GM12878 (cell line): ENCODE results near the gene DDIT4. TPM values are rescaled to one million over a fixed set of nuclear protein-coding genes. Genes with fewer than 3 reads are reported as not detected.

ENCODE experiments used
- ATAC-seq: fragments of 200-7000 bp; cut with Tn5 transposase; 3 replicates; pipeline ENCODE4 v1.9.1; 2020; ENCODE audit warnings: mild to moderate bottlenecking, moderate library complexity
- BruUV-seq: library from RNA; stranded (reverse); fragments of 400-500 nt; replicated peaks from 2 replicates; lab custom pipeline; 2021; lab: Mats Ljungman, UMichigan
- CTCF ChIA-PET: fragments of 300-600 bp; sonication (Branson Sonifier 250); formaldehyde crosslinking; extraction: SDS; loops from one replicate; lab custom pipeline; 2021; ENCODE audit warnings: inconsistent platforms; lab: Yijun Ruan, JAX
- POLR2A ChIA-PET: fragments of 350-600 bp; formaldehyde crosslinking; extraction: SDS; loops from one replicate; lab custom pipeline; 2021; ENCODE audit warnings: inconsistent platforms; lab: Charles Lee
- RAD21 ChIA-PET: fragments of 300-600 bp; sonication (Branson Sonifier 250); formaldehyde crosslinking; loops from one replicate; lab custom pipeline; 2023; ENCODE audit warnings: antibody characterized with exemption; ENCODE audit not compliant: unreplicated experiment; lab: Charles Lee
- SMC1A ChIA-PET: fragments of 300-600 bp; sonication (Branson Sonifier 250); formaldehyde crosslinking; loops from one replicate; lab custom pipeline; 2023; ENCODE audit not compliant: unreplicated experiment, uncharacterized antibody; lab: Charles Lee
- DNase-seq: peaks from one replicate; pipeline ENCODE4 v3.0.0-alpha.2; 2011; ENCODE audit warnings: low read depth, low spot score
- FAIRE-seq: peaks from 3 replicates; lab custom pipeline; 2011; peaks lifted over from hg19 to GRCh38; lab: Jason Lieb, UNC
- H2AFZ ChIP-seq: 2 replicates; pipeline ENCODE4 v1.6.0; 2011; ENCODE audit warnings: low read depth, low read length, control low read depth; ENCODE audit not compliant: control insufficient read depth
- H3K27ac ChIP-seq: 2 replicates; pipeline ENCODE4 v1.5.1; 2011; ENCODE audit warnings: control low read depth; ENCODE audit not compliant: control insufficient read depth, insufficient read depth
- H3K27me3 ChIP-seq, 2 experiments: replicated peaks in 1 of 2; 2 replicates each; pipeline versions ENCODE4 v1.6.0 to v1.6.1; 2011; ENCODE audit warnings: low read length in 1 of 2; ENCODE audit not compliant: control insufficient read depth in 2 of 2, insufficient read depth in 2 of 2
- H3K36me3 ChIP-seq, 2 experiments: 2 replicates each; pipeline ENCODE4 v1.5.1; 2011; ENCODE audit warnings: low read length in 1 of 2; ENCODE audit not compliant: control insufficient read depth in 2 of 2, insufficient read depth in 2 of 2
- H3K4me1 ChIP-seq: 2 replicates; pipeline ENCODE4 v1.6.1; 2011; ENCODE audit warnings: mild to moderate bottlenecking, low read length, moderate library complexity, mixed read lengths; ENCODE audit not compliant: control insufficient read depth, insufficient read depth
- H3K4me2 ChIP-seq: 2 replicates; pipeline ENCODE4 v1.6.0; 2011; ENCODE audit warnings: control low read depth; ENCODE audit not compliant: control insufficient read depth, insufficient read depth
- H3K4me3 ChIP-seq: fragments of 200-600 bp; sonication (generic); 2 replicates; pipeline ENCODE4 v1.5.1; 2016
- H3K79me2 ChIP-seq: 2 replicates; pipeline ENCODE4 v1.6.0; 2011; ENCODE audit warnings: low read length; ENCODE audit not compliant: control insufficient read depth, insufficient read depth
- H3K9ac ChIP-seq: 2 replicates; pipeline ENCODE4 v1.8.0; 2011; ENCODE audit warnings: low read length, control low read depth, mixed read lengths; ENCODE audit not compliant: control insufficient read depth, insufficient read depth
- H3K9me3 ChIP-seq: replicated peaks from 3 replicates; pipeline ENCODE4 v1.5.1; 2011; ENCODE audit warnings: mild to moderate bottlenecking, low read length; ENCODE audit not compliant: control insufficient read depth, insufficient read depth
- H4K20me1 ChIP-seq: 2 replicates; pipeline ENCODE4 v1.6.0; 2011; ENCODE audit not compliant: control insufficient read depth, insufficient read depth
- HDAC2 ChIP-seq: fragments of 200-600 bp; sonication (generic); IDR thresholded peaks from 2 replicates; pipeline ENCODE4 v1.6.1; 2017
- NR2F1 ChIP-seq: fragments of 450-650 bp; conservative IDR thresholded peaks from 2 replicates; pipeline ENCODE4 v1.6.1; 2017; ENCODE audit warnings: mild to moderate bottlenecking
- SMC3 ChIP-seq: IDR thresholded peaks from 2 replicates; pipeline ENCODE4 v1.6.1; 2011; ENCODE audit warnings: low read length, improper control_type of control experiment, borderline replicate concordance
- WGBS: methylation state at CpG from one replicate; pipeline ENCODE4 v1.1.6; 2016; ENCODE audit warnings: low lambda C conversion rate; ENCODE audit not compliant: insufficient replicate concordance, insufficient coverage; ENCODE audit errors: missing lambda C conversion rate; 5-methylcytosine and 5-hydroxymethylcytosine counted together
- in situ Hi-C: fragments of 300-500 bp; cut with MboI; formaldehyde crosslinking; loops from 9 replicates; pipeline ENCODE4 v1.14.3; 2018; ENCODE audit warnings: mixed read lengths
- intact Hi-C: fragments of 100-400 bp; cut with micrococcal nuclease; formaldehyde crosslinking; loops from one replicate; pipeline ENCODE4 v1.14.2; 2022; ENCODE audit not compliant: unreplicated experiment
- polyA plus RNA-seq, 11 experiments: library from polyadenylated mRNA; depleted of rRNA in 4 of 11; unstranded in 6 of 11; stranded (reverse) in 5 of 11; fragments of >200 nt; fragmentation: Nextera tagmentation in 4 of 11; fragmentation: Illumina TruSeq in 1 of 11; extraction: Ambion mirVana in 4 of 11; extraction: Trizol in 1 of 11; gene quantifications; 1 replicate in 1 of 11; 2 replicates in 10 of 11; pipeline versions ENCODE4 v1.2.1 to v1.2.3, GENCODE V29; 2011 to 2016; ENCODE audit warnings: inconsistent platforms in 2 of 11, missing spikeins in 2 of 11, low read depth in 1 of 11
- total RNA-seq, 4 experiments: library from RNA; depleted of rRNA in 3 of 4; stranded (reverse); fragments of >200 nt in 3 of 4; fragmentation: Illumina TruSeq in 1 of 4; extraction: Trizol in 1 of 4; gene quantifications; 2 replicates each; pipeline versions ENCODE4 v1.2.1 to v1.2.3, GENCODE V29; 2013 to 2021
- TF ChIP-seq, protein P1 (sequence below): IDR thresholded peaks from 2 replicates; pipeline ENCODE4 v1.6.1; 2012; ENCODE audit warnings: improper control_type of control experiment, low read depth, low read length; ENCODE audit not compliant: insufficient replicate concordance

Gene DDIT4
- total and polyA plus RNA-seq, 10 of the 15 experiments (the other 5 are each of a cell fraction or from before 2014, with no cell fraction given): 2.1 to 277 (median 183) TPM

DNA sequence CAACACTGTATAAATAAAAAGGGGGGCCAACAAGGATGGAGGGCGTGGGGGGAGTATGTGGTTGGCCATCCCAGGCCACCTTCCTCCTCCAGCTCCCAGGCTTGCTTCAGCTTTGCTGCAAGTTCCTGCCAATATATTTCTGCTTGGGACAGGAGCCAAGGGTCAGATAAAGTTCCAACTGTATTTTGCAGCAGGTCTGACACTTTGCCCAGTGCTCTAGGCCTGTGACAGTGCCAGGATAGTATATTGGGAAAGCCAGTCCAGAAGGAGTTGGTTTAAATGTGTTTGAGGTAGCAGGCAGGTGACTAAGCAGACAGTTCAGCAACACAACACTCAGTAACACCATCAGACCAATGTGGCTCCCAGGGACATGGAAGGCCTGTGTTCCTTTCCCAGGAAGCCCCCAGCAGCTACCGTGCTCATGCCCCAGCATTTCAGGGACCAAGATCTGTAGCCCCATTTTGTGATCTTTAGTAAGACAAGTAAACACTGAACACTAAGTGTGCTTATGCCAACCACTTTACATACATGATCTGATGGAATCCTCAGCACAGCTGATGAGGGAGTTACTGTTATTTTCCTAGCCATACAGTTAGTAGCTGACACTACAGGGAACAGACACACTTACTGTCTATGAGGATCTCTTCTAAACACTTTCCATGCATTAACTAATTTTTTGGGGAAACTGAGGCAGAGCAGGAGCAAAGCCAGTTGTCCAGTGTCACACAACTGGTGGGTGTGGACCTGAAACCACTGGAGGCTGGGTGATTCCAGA, 42.1 kb downstream of the DDIT4 start (continued):
- TF ChIP-seq, protein P1, sequence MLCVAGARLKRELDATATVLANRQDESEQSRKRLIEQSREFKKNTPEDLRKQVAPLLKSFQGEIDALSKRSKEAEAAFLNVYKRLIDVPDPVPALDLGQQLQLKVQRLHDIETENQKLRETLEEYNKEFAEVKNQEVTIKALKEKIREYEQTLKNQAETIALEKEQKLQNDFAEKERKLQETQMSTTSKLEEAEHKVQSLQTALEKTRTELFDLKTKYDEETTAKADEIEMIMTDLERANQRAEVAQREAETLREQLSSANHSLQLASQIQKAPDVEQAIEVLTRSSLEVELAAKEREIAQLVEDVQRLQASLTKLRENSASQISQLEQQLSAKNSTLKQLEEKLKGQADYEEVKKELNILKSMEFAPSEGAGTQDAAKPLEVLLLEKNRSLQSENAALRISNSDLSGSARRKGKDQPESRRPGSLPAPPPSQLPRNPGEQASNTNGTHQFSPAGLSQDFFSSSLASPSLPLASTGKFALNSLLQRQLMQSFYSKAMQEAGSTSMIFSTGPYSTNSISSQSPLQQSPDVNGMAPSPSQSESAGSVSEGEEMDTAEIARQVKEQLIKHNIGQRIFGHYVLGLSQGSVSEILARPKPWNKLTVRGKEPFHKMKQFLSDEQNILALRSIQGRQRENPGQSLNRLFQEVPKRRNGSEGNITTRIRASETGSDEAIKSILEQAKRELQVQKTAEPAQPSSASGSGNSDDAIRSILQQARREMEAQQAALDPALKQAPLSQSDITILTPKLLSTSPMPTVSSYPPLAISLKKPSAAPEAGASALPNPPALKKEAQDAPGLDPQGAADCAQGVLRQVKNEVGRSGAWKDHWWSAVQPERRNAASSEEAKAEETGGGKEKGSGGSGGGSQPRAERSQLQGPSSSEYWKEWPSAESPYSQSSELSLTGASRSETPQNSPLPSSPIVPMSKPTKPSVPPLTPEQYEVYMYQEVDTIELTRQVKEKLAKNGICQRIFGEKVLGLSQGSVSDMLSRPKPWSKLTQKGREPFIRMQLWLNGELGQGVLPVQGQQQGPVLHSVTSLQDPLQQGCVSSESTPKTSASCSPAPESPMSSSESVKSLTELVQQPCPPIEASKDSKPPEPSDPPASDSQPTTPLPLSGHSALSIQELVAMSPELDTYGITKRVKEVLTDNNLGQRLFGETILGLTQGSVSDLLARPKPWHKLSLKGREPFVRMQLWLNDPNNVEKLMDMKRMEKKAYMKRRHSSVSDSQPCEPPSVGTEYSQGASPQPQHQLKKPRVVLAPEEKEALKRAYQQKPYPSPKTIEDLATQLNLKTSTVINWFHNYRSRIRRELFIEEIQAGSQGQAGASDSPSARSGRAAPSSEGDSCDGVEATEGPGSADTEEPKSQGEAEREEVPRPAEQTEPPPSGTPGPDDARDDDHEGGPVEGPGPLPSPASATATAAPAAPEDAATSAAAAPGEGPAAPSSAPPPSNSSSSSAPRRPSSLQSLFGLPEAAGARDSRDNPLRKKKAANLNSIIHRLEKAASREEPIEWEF: no peak
- TF ChIP-seq HDAC2: no peak

DNA sequence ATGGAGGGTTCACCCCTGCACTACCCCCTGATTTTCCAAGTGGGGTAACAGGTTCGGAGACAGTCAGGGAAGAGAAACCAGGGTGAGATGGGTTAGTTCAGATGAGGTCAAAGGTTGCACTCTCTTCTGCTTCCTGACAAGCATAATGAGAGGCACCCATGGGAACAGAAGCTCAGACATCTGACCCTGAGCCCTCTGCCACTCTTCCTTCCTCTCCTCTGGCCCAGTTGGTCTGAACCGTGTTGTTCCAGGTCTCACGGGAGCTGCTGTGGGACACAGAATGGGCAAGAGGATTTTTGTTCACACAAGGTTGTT, 42.6 kb downstream of the DDIT4 start:
- no peak overlapping the region for H2AFZ ChIP-seq
- no peak overlapping the region for H3K9ac ChIP-seq
- peaks cover 8% of the 10 kb centered on the region for H3K79me2 ChIP-seq
- H3K4me1 ChIP-seq: peaks cover 34% of the 10 kb centered on the region
- no peak overlapping the region for H3K4me2 ChIP-seq
- ATAC-seq (no peak), DNase-seq (no peak), FAIRE-seq (no peak)
- no TSS peak for BruUV-seq
- H3K36me3 ChIP-seq: no peaks in the 10 kb centered on the region
- ChIA-PET RAD21 (interaction anchor here (5.9 to 8.4 kb wide), 2 partner anchors 19 to 57 kb away, joined by 73 to 137 read pairs; no protein-coding TSS in a partner anchor), CTCF (interaction anchor here (2.4 to 7.4 kb wide), 2 partner anchors 13 to 21 kb away, joined by 7 to 59 read pairs; no protein-coding TSS in a partner anchor), SMC1A (interaction anchor here (3.9 to 7.4 kb wide), 2 partner anchors 12 to 18 kb away, joined by 34 to 62 read pairs; no protein-coding TSS in a partner anchor), POLR2A (interaction anchor here (0.5 to 6.1 kb wide), 6 partner anchors 9 to 465 kb away, joined by 3 to 51 read pairs (median 5); partner anchors contain the start of gene PSAP)
- H3K9me3 ChIP-seq: no peaks in the 10 kb centered on the region
- H3K27me3 ChIP-seq: no peaks in the 10 kb centered on the region
- H4K20me1 ChIP-seq: no peaks in the 10 kb centered on the region
- intact Hi-C loops (no loop called here), in situ Hi-C loops (no loop called here)
- WGBS: 60% methylated on average over 3 of the region's 3 CpGs
- H3K27ac ChIP-seq: no peak overlapping the region
- no peak overlapping the region for H3K4me3 ChIP-seq
- TF ChIP-seq NR2F1: peak; percentile 36
- no peak for TF ChIP-seq SMC3
